ENCODE measurements around the gene YTHDF2. TPM values are rescaled to one million over a fixed set of nuclear protein-coding genes. Genes with fewer than 3 reads are reported as not detected.

Gene YTHDF2
- total and polyA plus RNA-seq, 2 of the 13 experiments (the other 11 are each of a cell fraction or from before 2014, with no cell fraction given), result 48.4 to 59.6 TPM

DNA sequence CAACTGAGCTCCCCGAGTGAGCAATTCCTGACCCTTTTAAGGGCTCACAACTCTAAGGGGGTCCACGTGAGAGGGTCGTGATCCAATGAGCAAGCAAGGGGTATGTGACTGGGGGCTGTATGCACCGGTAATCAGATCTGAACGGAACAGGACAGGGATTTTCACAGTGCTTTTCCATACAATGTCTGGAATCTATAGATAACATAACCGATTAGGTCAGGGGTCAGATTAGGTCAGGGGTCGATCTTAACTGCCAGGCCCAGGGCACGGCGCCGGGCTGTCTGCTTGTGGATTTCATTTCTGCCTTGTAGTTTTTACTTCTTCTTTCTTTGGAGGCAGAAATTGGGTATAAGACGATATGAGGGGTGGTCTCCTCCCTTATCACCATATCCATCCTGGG lies 44.6 kb downstream of the YTHDF2 start:
- BruUV-seq (replicated peaks), result no TSS peak
- peak overlapping the region; percentile 38 for H2AFZ ChIP-seq (ENCODE audit: low read length)
- ATAC-seq, result no peak
- H3K27ac ChIP-seq (ENCODE audit: extremely low read length, insufficient read depth, low read length), result no peak overlapping the region
- FAIRE-seq, result no peak
- WGBS (ENCODE audit: low lambda C conversion rate), result 22% methylated on average over 11 of the region's 11 CpGs
- intact Hi-C loops (cut with micrococcal nuclease; ENCODE audit: unreplicated experiment), result no loop called here
- ChIA-PET POLR2A (no interaction called here), CTCF (ENCODE audit: low intra/inter-chr PET ratio, low total read pairs) (no interaction called here)
- peak overlapping the region; percentile 38; the same call in 1 of the 2 replicates for H3K9ac ChIP-seq (ENCODE audit: insufficient read depth, low read depth, low read length)
- peak overlapping the region; percentile 75 for H3K4me2 ChIP-seq (ENCODE audit: low read depth, low read length)
- in situ Hi-C loops (cut with HindIII; ENCODE audit: extremely low pct_ligation_motif_present, low pct_unique_long_range_greater_than_20kb), result loop anchor here (25.0 kb wide), 1 partner anchor 256 kb away; no protein-coding TSS in a partner anchor
- H3K9me3 ChIP-seq (ENCODE audit: low read length), result no peaks in the 10 kb centered on the region
- no peak for DNase-seq (ENCODE audit: low spot score)
- H3K36me3 ChIP-seq (replicated peaks in 1 of 2; ENCODE audit: control insufficient read depth in 1 of 2, insufficient read depth in 2 of 2, low read length in 2 of 2), result no peaks in the 10 kb centered on the region
- H3K4me3 ChIP-seq (replicated peaks in 1 of 3; ENCODE audit: insufficient read depth in 1 of 3, low read depth in 2 of 3, low read length in 3 of 3), result peak overlapping the region; percentile 37 to 64 (median 53); a peak in 5 of 6 replicates
- peaks cover 0 to 9% of the 10 kb centered on the region in 2 experiments; a peak in 2 of 5 replicates for H3K27me3 ChIP-seq (ENCODE audit: control insufficient read depth in 1 of 2, insufficient read depth in 2 of 2, low read length in 2 of 2)
- no peaks in the 10 kb centered on the region for H4K20me1 ChIP-seq (ENCODE audit: insufficient read depth, low read length)
- no peaks in the 10 kb centered on the region for H3K79me2 ChIP-seq (ENCODE audit: insufficient read depth, low read length)
- peaks cover 44% of the 10 kb centered on the region for H3K4me1 ChIP-seq (ENCODE audit: insufficient read depth, low read length)
- no peak for TF ChIP-seq ELF1 (CRISPR knock-in tag; IDR thresholded peaks at IDR 0.05)
- TF ChIP-seq ATF7-NPFF (CRISPR knock-in tag; IDR thresholded peaks at IDR 0.05; ENCODE audit: low read depth), result no peak
- TF ChIP-seq KLF6 (CRISPR knock-in tag; IDR thresholded peaks at IDR 0.05), result no peak
- TF ChIP-seq, protein P1, sequence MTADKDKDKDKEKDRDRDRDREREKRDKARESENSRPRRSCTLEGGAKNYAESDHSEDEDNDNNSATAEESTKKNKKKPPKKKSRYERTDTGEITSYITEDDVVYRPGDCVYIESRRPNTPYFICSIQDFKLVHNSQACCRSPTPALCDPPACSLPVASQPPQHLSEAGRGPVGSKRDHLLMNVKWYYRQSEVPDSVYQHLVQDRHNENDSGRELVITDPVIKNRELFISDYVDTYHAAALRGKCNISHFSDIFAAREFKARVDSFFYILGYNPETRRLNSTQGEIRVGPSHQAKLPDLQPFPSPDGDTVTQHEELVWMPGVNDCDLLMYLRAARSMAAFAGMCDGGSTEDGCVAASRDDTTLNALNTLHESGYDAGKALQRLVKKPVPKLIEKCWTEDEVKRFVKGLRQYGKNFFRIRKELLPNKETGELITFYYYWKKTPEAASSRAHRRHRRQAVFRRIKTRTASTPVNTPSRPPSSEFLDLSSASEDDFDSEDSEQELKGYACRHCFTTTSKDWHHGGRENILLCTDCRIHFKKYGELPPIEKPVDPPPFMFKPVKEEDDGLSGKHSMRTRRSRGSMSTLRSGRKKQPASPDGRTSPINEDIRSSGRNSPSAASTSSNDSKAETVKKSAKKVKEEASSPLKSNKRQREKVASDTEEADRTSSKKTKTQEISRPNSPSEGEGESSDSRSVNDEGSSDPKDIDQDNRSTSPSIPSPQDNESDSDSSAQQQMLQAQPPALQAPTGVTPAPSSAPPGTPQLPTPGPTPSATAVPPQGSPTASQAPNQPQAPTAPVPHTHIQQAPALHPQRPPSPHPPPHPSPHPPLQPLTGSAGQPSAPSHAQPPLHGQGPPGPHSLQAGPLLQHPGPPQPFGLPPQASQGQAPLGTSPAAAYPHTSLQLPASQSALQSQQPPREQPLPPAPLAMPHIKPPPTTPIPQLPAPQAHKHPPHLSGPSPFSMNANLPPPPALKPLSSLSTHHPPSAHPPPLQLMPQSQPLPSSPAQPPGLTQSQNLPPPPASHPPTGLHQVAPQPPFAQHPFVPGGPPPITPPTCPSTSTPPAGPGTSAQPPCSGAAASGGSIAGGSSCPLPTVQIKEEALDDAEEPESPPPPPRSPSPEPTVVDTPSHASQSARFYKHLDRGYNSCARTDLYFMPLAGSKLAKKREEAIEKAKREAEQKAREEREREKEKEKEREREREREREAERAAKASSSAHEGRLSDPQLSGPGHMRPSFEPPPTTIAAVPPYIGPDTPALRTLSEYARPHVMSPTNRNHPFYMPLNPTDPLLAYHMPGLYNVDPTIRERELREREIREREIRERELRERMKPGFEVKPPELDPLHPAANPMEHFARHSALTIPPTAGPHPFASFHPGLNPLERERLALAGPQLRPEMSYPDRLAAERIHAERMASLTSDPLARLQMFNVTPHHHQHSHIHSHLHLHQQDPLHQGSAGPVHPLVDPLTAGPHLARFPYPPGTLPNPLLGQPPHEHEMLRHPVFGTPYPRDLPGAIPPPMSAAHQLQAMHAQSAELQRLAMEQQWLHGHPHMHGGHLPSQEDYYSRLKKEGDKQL (CRISPR knock-in tag; IDR thresholded peaks at IDR 0.05; ENCODE audit: low read depth), result no peak
- peak; percentile 66; the same call in 1 of the 2 replicates for TF ChIP-seq NR2F6 (IDR thresholded peaks at IDR 0.05)
- TF ChIP-seq NR2F6 (CRISPR knock-in tag; IDR thresholded peaks at IDR 0.05), result no peak
- 0 out of 2 replicates have a peak, but pooled peaks have one; percentile 25 for TF ChIP-seq ZSCAN31 (CRISPR knock-in tag; IDR thresholded peaks at IDR 0.05; ENCODE audit: low read depth)
- TF ChIP-seq, protein P2, sequence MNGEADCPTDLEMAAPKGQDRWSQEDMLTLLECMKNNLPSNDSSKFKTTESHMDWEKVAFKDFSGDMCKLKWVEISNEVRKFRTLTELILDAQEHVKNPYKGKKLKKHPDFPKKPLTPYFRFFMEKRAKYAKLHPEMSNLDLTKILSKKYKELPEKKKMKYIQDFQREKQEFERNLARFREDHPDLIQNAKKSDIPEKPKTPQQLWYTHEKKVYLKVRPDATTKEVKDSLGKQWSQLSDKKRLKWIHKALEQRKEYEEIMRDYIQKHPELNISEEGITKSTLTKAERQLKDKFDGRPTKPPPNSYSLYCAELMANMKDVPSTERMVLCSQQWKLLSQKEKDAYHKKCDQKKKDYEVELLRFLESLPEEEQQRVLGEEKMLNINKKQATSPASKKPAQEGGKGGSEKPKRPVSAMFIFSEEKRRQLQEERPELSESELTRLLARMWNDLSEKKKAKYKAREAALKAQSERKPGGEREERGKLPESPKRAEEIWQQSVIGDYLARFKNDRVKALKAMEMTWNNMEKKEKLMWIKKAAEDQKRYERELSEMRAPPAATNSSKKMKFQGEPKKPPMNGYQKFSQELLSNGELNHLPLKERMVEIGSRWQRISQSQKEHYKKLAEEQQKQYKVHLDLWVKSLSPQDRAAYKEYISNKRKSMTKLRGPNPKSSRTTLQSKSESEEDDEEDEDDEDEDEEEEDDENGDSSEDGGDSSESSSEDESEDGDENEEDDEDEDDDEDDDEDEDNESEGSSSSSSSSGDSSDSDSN (CRISPR knock-in tag; IDR thresholded peaks at IDR 0.05), result no peak
- no peak for TF ChIP-seq HMG20B (CRISPR knock-in tag; conservative IDR thresholded peaks at IDR 0.05)
- no peak for TF ChIP-seq ZNF746 (CRISPR knock-in tag; IDR thresholded peaks at IDR 0.05)
- no peak for TF ChIP-seq RAD51 (IDR thresholded peaks at IDR 0.05; ENCODE audit: borderline replicate concordance)
- no peak for TF ChIP-seq RBFOX2 (IDR thresholded peaks at IDR 0.05; ENCODE audit: low read depth, low read length)
- TF ChIP-seq ZKSCAN5 (CRISPR knock-in tag; IDR thresholded peaks at IDR 0.05), result no peak
- no peak for TF ChIP-seq MBNL3 (CRISPR knock-in tag; conservative IDR thresholded peaks at IDR 0.05)
- TF ChIP-seq ZNF138 (CRISPR knock-in tag; IDR thresholded peaks at IDR 0.05; ENCODE audit: low read depth), result no peak
- TF ChIP-seq ZNF749 (CRISPR knock-in tag; IDR thresholded peaks at IDR 0.05; ENCODE audit: borderline replicate concordance), result no peak
- TF ChIP-seq THRA (CRISPR knock-in tag; IDR thresholded peaks at IDR 0.05; ENCODE audit: borderline replicate concordance), result peak; percentile 15; the same call in 1 of the 2 replicates
- TF ChIP-seq CAMTA2 (CRISPR knock-in tag; IDR thresholded peaks at IDR 0.05; ENCODE audit: borderline replicate concordance), result no peak

Data from HepG2 (cell line).